Body of pancreas (tissue), 4 donors: ENCODE measurements around the gene CEP290.

Source experiments
- POLR2A ChIP-seq, 3 donors: fragments of 450-650 bp; IDR thresholded peaks; one replicate each; pipeline ENCODE4 v1.6.1; 2016; ENCODE audit warnings: antibody characterized with exemption in 3 of 3, mild to moderate bottlenecking in 2 of 3
- TF ChIP-seq, protein P1 (sequence below), 7 experiments: fragments of 450-650 bp in 4 of 7; fragments of 200-600 bp in 3 of 7; sonication (generic) in 3 of 7; IDR thresholded peaks; one replicate each; pipeline ENCODE4 v1.5.1; 2016 to 2019; ENCODE audit warnings: antibody characterized with exemption in 7 of 7

GRCh38 chr12:88132392-88132791, 9.5 kb downstream of the CEP290 start:
- TF ChIP-seq, protein P1, sequence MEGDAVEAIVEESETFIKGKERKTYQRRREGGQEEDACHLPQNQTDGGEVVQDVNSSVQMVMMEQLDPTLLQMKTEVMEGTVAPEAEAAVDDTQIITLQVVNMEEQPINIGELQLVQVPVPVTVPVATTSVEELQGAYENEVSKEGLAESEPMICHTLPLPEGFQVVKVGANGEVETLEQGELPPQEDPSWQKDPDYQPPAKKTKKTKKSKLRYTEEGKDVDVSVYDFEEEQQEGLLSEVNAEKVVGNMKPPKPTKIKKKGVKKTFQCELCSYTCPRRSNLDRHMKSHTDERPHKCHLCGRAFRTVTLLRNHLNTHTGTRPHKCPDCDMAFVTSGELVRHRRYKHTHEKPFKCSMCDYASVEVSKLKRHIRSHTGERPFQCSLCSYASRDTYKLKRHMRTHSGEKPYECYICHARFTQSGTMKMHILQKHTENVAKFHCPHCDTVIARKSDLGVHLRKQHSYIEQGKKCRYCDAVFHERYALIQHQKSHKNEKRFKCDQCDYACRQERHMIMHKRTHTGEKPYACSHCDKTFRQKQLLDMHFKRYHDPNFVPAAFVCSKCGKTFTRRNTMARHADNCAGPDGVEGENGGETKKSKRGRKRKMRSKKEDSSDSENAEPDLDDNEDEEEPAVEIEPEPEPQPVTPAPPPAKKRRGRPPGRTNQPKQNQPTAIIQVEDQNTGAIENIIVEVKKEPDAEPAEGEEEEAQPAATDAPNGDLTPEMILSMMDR (IDR thresholded peaks at IDR 0.05), result no peak
- no peak for TF ChIP-seq POLR2A (IDR thresholded peaks at IDR 0.05)
